ENCODE measurements around the gene ZNF254. TPM values are rescaled to one million over a fixed set of nuclear protein-coding genes. Genes with fewer than 3 reads are reported as not detected.

ZNF254 gene
- total RNA-seq, 1 experiment from 2014 or later: 35.1 TPM

DNA sequence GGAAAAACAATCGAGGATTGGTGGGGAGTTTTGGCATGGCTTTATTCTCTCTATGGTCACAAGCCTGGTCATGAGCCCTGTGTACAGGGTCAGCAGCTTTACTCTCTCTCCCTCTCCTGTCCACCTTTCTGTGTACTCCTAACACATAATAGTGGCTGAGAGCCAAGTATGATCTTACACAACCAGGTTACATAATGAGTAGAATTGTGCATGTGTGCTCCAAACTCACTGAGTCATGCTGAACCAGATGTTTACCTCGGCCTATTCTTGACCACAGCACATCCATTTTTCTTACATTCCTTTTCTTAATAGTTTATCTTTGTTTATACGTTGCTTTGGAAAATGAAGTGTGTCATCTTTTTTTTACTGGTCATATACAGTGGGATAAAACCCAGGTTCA lies 53.1 kb downstream of the ZNF254 start:
- DNase-seq: no peak
- no peak overlapping the region for H3K9ac ChIP-seq (ENCODE audit: low read length)
- H3K27me3 ChIP-seq (ENCODE audit: low read length): no peaks in the 10 kb centered on the region
- H2AFZ ChIP-seq (ENCODE audit: low read length): no peak overlapping the region
- H3K4me1 ChIP-seq (ENCODE audit: low read length): no peaks in the 10 kb centered on the region
- no peak overlapping the region for H3K27ac ChIP-seq (ENCODE audit: low read length)
- H4K20me1 ChIP-seq (ENCODE audit: insufficient read depth, low read depth, low read length): no peaks in the 10 kb centered on the region
- no peak overlapping the region for H3K4me2 ChIP-seq (ENCODE audit: low read depth, low read length, poor library complexity, severe bottlenecking)
- H3K9me3 ChIP-seq (ENCODE audit: low read length): peaks cover 33% of the 10 kb centered on the region
- H3K36me3 ChIP-seq (ENCODE audit: insufficient read depth, low read length): peaks cover 33% of the 10 kb centered on the region
- no peaks in the 10 kb centered on the region for H3K79me2 ChIP-seq (ENCODE audit: low read length)
- no peaks in the 10 kb centered on the region for H3K9me2 ChIP-seq (replicated peaks; ENCODE audit: insufficient read depth, low read length)
- no peak overlapping the region for H3K4me3 ChIP-seq (ENCODE audit: low read length)

DNA sequence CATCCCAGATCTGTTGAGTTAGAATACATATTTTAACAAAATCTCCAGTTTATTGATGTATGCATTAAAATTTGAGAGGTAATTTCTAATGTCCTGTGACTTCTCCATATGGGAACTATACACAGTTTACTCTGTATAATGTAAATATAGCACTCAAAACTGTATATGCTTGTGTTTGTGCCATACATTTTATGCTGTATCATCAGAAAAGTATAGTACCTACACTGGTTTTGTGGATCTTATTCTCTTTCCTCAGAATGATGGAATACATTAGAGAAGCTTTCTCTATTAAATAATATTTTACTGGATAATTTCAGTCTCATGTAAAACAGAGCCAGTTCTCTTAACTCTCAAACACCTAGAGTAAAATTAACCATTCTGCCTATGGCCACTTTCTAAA lies 53.6 kb downstream of the ZNF254 start:
- Histone ChIP-seq H3K9ac (ENCODE audit: low read length) (no peak overlapping the region), H3K4me1 (ENCODE audit: low read length) (no peaks in the 10 kb centered on the region), H3K79me2 (ENCODE audit: low read length) (no peaks in the 10 kb centered on the region), H4K20me1 (ENCODE audit: insufficient read depth, low read depth, low read length) (no peaks in the 10 kb centered on the region), H3K9me3 (ENCODE audit: low read length) (peaks cover 32% of the 10 kb centered on the region), H3K27ac (ENCODE audit: low read length) (no peak overlapping the region), H3K4me2 (ENCODE audit: low read depth, low read length, poor library complexity, severe bottlenecking) (no peak overlapping the region), H3K36me3 (ENCODE audit: insufficient read depth, low read length) (peaks cover 29% of the 10 kb centered on the region), H2AFZ (ENCODE audit: low read length) (no peak overlapping the region), H3K27me3 (ENCODE audit: low read length) (no peaks in the 10 kb centered on the region), H3K4me3 (ENCODE audit: low read length) (no peak overlapping the region), H3K9me2 (replicated peaks; ENCODE audit: insufficient read depth, low read length) (no peaks in the 10 kb centered on the region)
- DNase-seq: no peak

- Histone ChIP-seq H3K27ac (ENCODE audit: low read length) (no peak overlapping the region), H3K4me2 (ENCODE audit: low read depth, low read length, poor library complexity, severe bottlenecking) (no peak overlapping the region), H3K4me3 (ENCODE audit: low read length) (no peak overlapping the region), H3K4me1 (ENCODE audit: low read length) (no peaks in the 10 kb centered on the region), H3K27me3 (ENCODE audit: low read length) (no peaks in the 10 kb centered on the region), H2AFZ (ENCODE audit: low read length) (no peak overlapping the region), H3K9me2 (replicated peaks; ENCODE audit: insufficient read depth, low read length) (no peaks in the 10 kb centered on the region), H3K9ac (ENCODE audit: low read length) (no peak overlapping the region), H3K9me3 (ENCODE audit: low read length) (peaks cover 35% of the 10 kb centered on the region), H4K20me1 (ENCODE audit: insufficient read depth, low read depth, low read length) (no peaks in the 10 kb centered on the region), H3K36me3 (ENCODE audit: insufficient read depth, low read length) (peaks cover 22% of the 10 kb centered on the region), H3K79me2 (ENCODE audit: low read length) (no peaks in the 10 kb centered on the region)
- no peak for DNase-seq
These were observed 54.6 kb downstream of the ZNF254 start for GRCh38 chr19:24141612-24142011.

DNA sequence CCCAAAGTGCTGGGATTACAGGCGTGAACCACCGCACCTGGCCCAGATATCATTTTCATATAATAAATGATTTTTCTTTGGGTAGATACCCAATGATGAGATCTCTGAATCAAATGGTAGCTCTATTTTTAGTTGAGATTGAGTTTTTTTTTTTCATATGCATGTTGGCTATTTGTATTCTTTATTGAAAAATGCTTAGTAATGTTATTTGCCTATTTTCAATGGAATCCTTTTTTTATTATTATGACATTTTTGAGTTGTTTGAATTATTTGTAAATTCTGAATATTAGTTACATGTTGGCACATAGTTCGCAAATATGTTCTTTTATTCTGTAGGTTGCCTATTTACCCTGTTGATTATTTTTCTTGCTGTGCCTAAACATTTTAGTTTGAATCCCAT lies 55.8 kb downstream of the ZNF254 start:
- no peaks in the 10 kb centered on the region for H3K4me1 ChIP-seq (ENCODE audit: low read length)
- H3K27me3 ChIP-seq (ENCODE audit: low read length): no peaks in the 10 kb centered on the region
- no peak for DNase-seq
- H3K4me3 ChIP-seq (ENCODE audit: low read length): no peak overlapping the region
- no peaks in the 10 kb centered on the region for H4K20me1 ChIP-seq (ENCODE audit: insufficient read depth, low read depth, low read length)
- H3K4me2 ChIP-seq (ENCODE audit: low read depth, low read length, poor library complexity, severe bottlenecking): no peak overlapping the region
- H2AFZ ChIP-seq (ENCODE audit: low read length): no peak overlapping the region
- peaks cover 29% of the 10 kb centered on the region for H3K9me3 ChIP-seq (ENCODE audit: low read length)
- no peaks in the 10 kb centered on the region for H3K79me2 ChIP-seq (ENCODE audit: low read length)
- peaks cover 16% of the 10 kb centered on the region; the same call in 1 of the 2 replicates for H3K36me3 ChIP-seq (ENCODE audit: insufficient read depth, low read length)
- H3K27ac ChIP-seq (ENCODE audit: low read length): no peak overlapping the region
- no peaks in the 10 kb centered on the region for H3K9me2 ChIP-seq (replicated peaks; ENCODE audit: insufficient read depth, low read length)
- no peak overlapping the region for H3K9ac ChIP-seq (ENCODE audit: low read length)

- Histone ChIP-seq H3K9ac (ENCODE audit: low read length) (no peak overlapping the region), H4K20me1 (ENCODE audit: insufficient read depth, low read depth, low read length) (no peaks in the 10 kb centered on the region), H3K27me3 (ENCODE audit: low read length) (no peaks in the 10 kb centered on the region), H3K36me3 (ENCODE audit: insufficient read depth, low read length) (no peaks in the 10 kb centered on the region), H3K27ac (ENCODE audit: low read length) (no peak overlapping the region), H3K79me2 (ENCODE audit: low read length) (no peaks in the 10 kb centered on the region), H3K9me3 (ENCODE audit: low read length) (peaks cover 6% of the 10 kb centered on the region; the same call in 1 of the 2 replicates), H3K9me2 (replicated peaks; ENCODE audit: insufficient read depth, low read length) (no peaks in the 10 kb centered on the region), H2AFZ (ENCODE audit: low read length) (no peak overlapping the region), H3K4me3 (ENCODE audit: low read length) (no peak overlapping the region), H3K4me1 (ENCODE audit: low read length) (no peaks in the 10 kb centered on the region), H3K4me2 (ENCODE audit: low read depth, low read length, poor library complexity, severe bottlenecking) (no peak overlapping the region)
- DNase-seq: peak; percentile 64
These were observed 72.7 kb downstream of the ZNF254 start for GRCh38 chr19:24159707-24160106.

GRCh38 chr19:24166055-24166454 lies 79.1 kb downstream of the ZNF254 start:
- DNase-seq: no peak
- Histone ChIP-seq H3K27me3 (ENCODE audit: low read length) (no peaks in the 10 kb centered on the region), H3K36me3 (ENCODE audit: insufficient read depth, low read length) (no peaks in the 10 kb centered on the region), H3K4me1 (ENCODE audit: low read length) (no peaks in the 10 kb centered on the region), H3K27ac (ENCODE audit: low read length) (no peak overlapping the region), H2AFZ (ENCODE audit: low read length) (no peak overlapping the region), H3K4me2 (ENCODE audit: low read depth, low read length, poor library complexity, severe bottlenecking) (no peak overlapping the region), H3K4me3 (ENCODE audit: low read length) (no peak overlapping the region), H3K9me3 (ENCODE audit: low read length) (peaks cover 6% of the 10 kb centered on the region; the same call in 1 of the 2 replicates), H3K79me2 (ENCODE audit: low read length) (no peaks in the 10 kb centered on the region), H3K9ac (ENCODE audit: low read length) (no peak overlapping the region), H3K9me2 (replicated peaks; ENCODE audit: insufficient read depth, low read length) (no peaks in the 10 kb centered on the region), H4K20me1 (ENCODE audit: insufficient read depth, low read depth, low read length) (no peaks in the 10 kb centered on the region)

DNA sequence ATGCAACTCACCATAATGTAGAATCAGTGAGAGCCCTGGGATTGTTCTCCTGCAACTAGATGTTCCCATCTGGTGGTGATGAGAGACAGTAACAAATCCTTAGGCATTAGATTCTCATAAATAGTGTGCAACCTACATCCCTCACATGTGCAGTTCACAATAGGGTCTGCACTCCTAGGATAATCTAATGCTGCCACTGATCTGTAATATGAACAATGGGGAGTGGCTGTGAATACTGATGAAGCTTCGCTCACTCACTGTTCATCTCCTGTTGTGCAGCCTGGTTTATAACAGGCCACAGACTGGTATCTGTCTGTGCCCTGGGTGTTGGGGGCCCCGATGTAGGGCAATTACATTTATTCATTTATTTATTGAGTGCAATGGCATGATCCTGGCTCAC lies 86.9 kb downstream of the ZNF254 start:
- Histone ChIP-seq H3K27me3 (ENCODE audit: low read length) (no peaks in the 10 kb centered on the region), H3K4me3 (ENCODE audit: low read length) (no peak overlapping the region), H3K9me2 (replicated peaks; ENCODE audit: insufficient read depth, low read length) (no peaks in the 10 kb centered on the region), H3K9me3 (ENCODE audit: low read length) (peaks cover 3% of the 10 kb centered on the region; the same call in 1 of the 2 replicates), H4K20me1 (ENCODE audit: insufficient read depth, low read depth, low read length) (no peaks in the 10 kb centered on the region), H3K9ac (ENCODE audit: low read length) (no peak overlapping the region), H3K36me3 (ENCODE audit: insufficient read depth, low read length) (no peaks in the 10 kb centered on the region), H3K4me1 (ENCODE audit: low read length) (no peaks in the 10 kb centered on the region), H3K27ac (ENCODE audit: low read length) (no peak overlapping the region), H2AFZ (ENCODE audit: low read length) (no peak overlapping the region), H3K4me2 (ENCODE audit: low read depth, low read length, poor library complexity, severe bottlenecking) (no peak overlapping the region), H3K79me2 (ENCODE audit: low read length) (no peaks in the 10 kb centered on the region)
- DNase-seq: no peak

DNA sequence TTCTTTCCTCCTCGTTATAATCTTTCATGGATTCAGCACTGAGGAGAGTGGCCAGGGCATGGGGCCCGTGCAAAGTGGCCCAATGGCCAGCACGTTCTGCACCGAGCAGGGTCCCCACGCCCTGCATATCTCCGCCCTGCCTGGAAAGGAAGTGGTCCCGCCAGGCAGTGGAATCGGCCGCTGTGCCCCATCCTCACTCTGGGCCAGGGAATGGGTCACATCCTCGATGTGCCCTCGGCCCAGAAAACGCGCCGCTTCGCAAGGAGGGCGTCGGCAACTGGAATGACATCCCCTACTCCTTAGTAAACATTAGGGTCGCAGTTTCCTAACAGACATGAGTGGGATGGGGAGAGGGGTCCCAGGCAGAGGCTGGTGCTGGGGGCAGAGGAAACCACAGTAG lies 90.7 kb downstream of the ZNF254 start:
- H3K4me2 ChIP-seq (ENCODE audit: low read depth, low read length, poor library complexity, severe bottlenecking): no peak overlapping the region

DNA sequence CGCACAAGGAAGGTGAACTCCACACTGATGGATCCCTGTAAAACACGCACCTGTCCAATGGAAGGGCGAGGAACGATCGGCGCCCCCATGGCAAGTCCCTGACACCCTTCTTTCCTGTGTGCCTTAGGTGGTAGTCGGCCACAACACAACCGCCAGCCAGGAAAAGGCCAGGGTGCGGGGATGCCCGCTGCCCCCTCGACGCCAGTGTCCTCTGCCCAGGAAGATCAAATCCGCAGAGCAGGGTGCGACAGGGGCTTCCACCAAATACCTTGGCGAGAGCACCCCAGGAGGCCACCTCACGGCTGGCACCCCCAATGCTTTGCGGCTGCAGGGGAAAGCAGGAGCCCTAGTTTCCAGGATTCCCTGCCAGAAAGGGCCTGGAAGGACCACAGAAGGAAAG lies 91.2 kb downstream of the ZNF254 start:
- no peaks in the 10 kb centered on the region for H3K9me2 ChIP-seq (replicated peaks; ENCODE audit: insufficient read depth, low read length)
- H3K79me2 ChIP-seq (ENCODE audit: low read length): no peaks in the 10 kb centered on the region
- no peaks in the 10 kb centered on the region for H3K4me1 ChIP-seq (ENCODE audit: low read length)
- no peak overlapping the region for H2AFZ ChIP-seq (ENCODE audit: low read length)
- no peak overlapping the region for H3K4me2 ChIP-seq (ENCODE audit: low read depth, low read length, poor library complexity, severe bottlenecking)
- peaks cover 3% of the 10 kb centered on the region; the same call in 1 of the 2 replicates for H3K9me3 ChIP-seq (ENCODE audit: low read length)
- no peak overlapping the region for H3K9ac ChIP-seq (ENCODE audit: low read length)
- H3K27ac ChIP-seq (ENCODE audit: low read length): no peak overlapping the region
- no peak overlapping the region for H3K4me3 ChIP-seq (ENCODE audit: low read length)
- no peaks in the 10 kb centered on the region for H4K20me1 ChIP-seq (ENCODE audit: insufficient read depth, low read depth, low read length)
- H3K27me3 ChIP-seq (ENCODE audit: low read length): no peaks in the 10 kb centered on the region
- DNase-seq: no peak
- H3K36me3 ChIP-seq (ENCODE audit: insufficient read depth, low read length): no peaks in the 10 kb centered on the region

More for the DNA sequence above, 90.7 kb downstream of the ZNF254 start:
- H4K20me1 ChIP-seq (ENCODE audit: insufficient read depth, low read depth, low read length): no peaks in the 10 kb centered on the region
- H2AFZ ChIP-seq (ENCODE audit: low read length): no peak overlapping the region
- DNase-seq: no peak
- no peak overlapping the region for H3K4me3 ChIP-seq (ENCODE audit: low read length)
- H3K79me2 ChIP-seq (ENCODE audit: low read length): no peaks in the 10 kb centered on the region
- peaks cover 3% of the 10 kb centered on the region; the same call in 1 of the 2 replicates for H3K9me3 ChIP-seq (ENCODE audit: low read length)
- H3K27ac ChIP-seq (ENCODE audit: low read length): no peak overlapping the region
- no peaks in the 10 kb centered on the region for H3K27me3 ChIP-seq (ENCODE audit: low read length)
- no peak overlapping the region for H3K9ac ChIP-seq (ENCODE audit: low read length)
- H3K36me3 ChIP-seq (ENCODE audit: insufficient read depth, low read length): no peaks in the 10 kb centered on the region
- H3K4me1 ChIP-seq (ENCODE audit: low read length): no peaks in the 10 kb centered on the region
- H3K9me2 ChIP-seq (replicated peaks; ENCODE audit: insufficient read depth, low read length): no peaks in the 10 kb centered on the region
